CD14-positive monocyte (primary cell): ENCODE measurements around the gene LCE1F. TPM values are rescaled to one million over a fixed set of nuclear protein-coding genes. Genes with fewer than 3 reads are reported as not detected.

Source experiments
- DNase-seq, 3 donors: peaks; one replicate each; pipeline ENCODE4 v3.0.0-alpha.2; 2011 to 2022
- H2AFZ ChIP-seq: 2 replicates; pipeline ENCODE4 v1.6.0; 2012; ENCODE audit warnings: mild to moderate bottlenecking, low read depth, low read length, inconsistent platforms; ENCODE audit not compliant: insufficient read depth, poor library complexity, severe bottlenecking
- H3K27ac ChIP-seq, 2 donors: 1 replicate in 1 of 2; 2 replicates in 1 of 2; pipeline ENCODE4 v1.5.1; 2012 to 2013; ENCODE audit warnings: low read length in 2 of 2, control low read depth in 1 of 2, inconsistent platforms in 1 of 2, low read depth in 1 of 2, mild to moderate bottlenecking in 1 of 2
- H3K27me3 ChIP-seq, 2 donors: one replicate each; pipeline versions ENCODE4 v1.6.0 to v1.6.1; 2011 to 2013; ENCODE audit warnings: low read length in 2 of 2; ENCODE audit not compliant: control insufficient read depth in 2 of 2, insufficient read depth in 2 of 2
- H3K36me3 ChIP-seq, 2 donors: replicated peaks in 1 of 2; 1 replicate in 1 of 2; 2 replicates in 1 of 2; pipeline versions ENCODE4 v1.5.1 to v1.6.1; 2012 to 2013; ENCODE audit warnings: low read length in 2 of 2, control low read depth in 1 of 2, inconsistent platforms in 1 of 2, mild to moderate bottlenecking in 1 of 2; ENCODE audit not compliant: insufficient read depth in 2 of 2, control insufficient read depth in 1 of 2
- H3K4me1 ChIP-seq, 2 donors: 1 replicate in 1 of 2; 2 replicates in 1 of 2; pipeline versions ENCODE4 v1.5.1 to v1.6.1; 2012 to 2013; ENCODE audit warnings: low read length in 2 of 2, control low read depth in 1 of 2, inconsistent platforms in 1 of 2, mild to moderate bottlenecking in 1 of 2, moderate library complexity in 1 of 2; ENCODE audit not compliant: insufficient read depth in 2 of 2, control insufficient read depth in 1 of 2
- H3K4me2 ChIP-seq: replicated peaks from 2 replicates; pipeline ENCODE3; 2012; ENCODE audit warnings: low read length, moderate library complexity, mild to moderate bottlenecking; ENCODE audit not compliant: poor library complexity, severe bottlenecking; ENCODE audit errors: extremely low read depth
- H3K4me3 ChIP-seq, 3 experiments: fragments of 200-600 bp in 1 of 3; sonication (generic) in 1 of 3; replicated peaks in 1 of 3; 1 replicate in 2 of 3; 2 replicates in 1 of 3; pipeline ENCODE4 v1.5.1; 2011 to 2013; ENCODE audit warnings: low read length in 3 of 3, mild to moderate bottlenecking in 3 of 3, control low read depth in 2 of 3, low read depth in 2 of 3, inconsistent platforms in 1 of 3, moderate library complexity in 1 of 3
- H3K79me2 ChIP-seq: 2 replicates; pipeline ENCODE4 v1.6.0; 2012; ENCODE audit warnings: mild to moderate bottlenecking, control low read depth, inconsistent platforms, low read length, moderate library complexity; ENCODE audit not compliant: insufficient read depth
- H3K9ac ChIP-seq: 2 replicates; pipeline ENCODE4 v1.6.0; 2017; ENCODE audit warnings: low read length, mild to moderate bottlenecking; ENCODE audit not compliant: insufficient read depth, poor library complexity, severe bottlenecking
- H3K9me3 ChIP-seq, 2 donors: replicated peaks in 1 of 2; 1 replicate in 1 of 2; 2 replicates in 1 of 2; pipeline versions ENCODE4 v1.5.1 to v1.6.1; 2012 to 2013; ENCODE audit warnings: low read length in 2 of 2, control low read depth in 1 of 2; ENCODE audit not compliant: control insufficient read depth in 1 of 2, insufficient read depth in 1 of 2
- H4K20me1 ChIP-seq: 2 replicates; pipeline ENCODE4 v1.6.0; 2012; ENCODE audit warnings: mild to moderate bottlenecking, low read length, control low read depth, moderate library complexity; ENCODE audit not compliant: insufficient read depth
- H3K27ac Mint-ChIP-seq, 7 donors: one replicate each; pipeline ENCODE4 v1.8.0; 2020; ENCODE audit warnings: mild to moderate bottlenecking in 7 of 7, mixed read lengths in 7 of 7, moderate library complexity in 6 of 7, inconsistent platforms in 2 of 7
- H3K27me3 Mint-ChIP-seq, 3 donors: one replicate each; pipeline ENCODE4 v1.8.0; 2021 to 2022; ENCODE audit warnings: low read depth in 3 of 3, mild to moderate bottlenecking in 3 of 3, mixed read lengths in 3 of 3, moderate library complexity in 3 of 3, inconsistent platforms in 1 of 3
- H3K36me3 Mint-ChIP-seq, 2 donors: one replicate each; pipeline ENCODE4 v1.8.0; 2020; ENCODE audit warnings: mixed read lengths in 2 of 2, inconsistent platforms in 1 of 2, mild to moderate bottlenecking in 1 of 2
- H3K4me1 Mint-ChIP-seq: one replicate; pipeline ENCODE4 v1.8.0; 2020; ENCODE audit warnings: mild to moderate bottlenecking, mixed read lengths
- H3K4me3 Mint-ChIP-seq, 2 donors: one replicate each; pipeline ENCODE4 v1.8.0; 2020; ENCODE audit warnings: mild to moderate bottlenecking in 2 of 2, mixed read lengths in 2 of 2, moderate library complexity in 1 of 2
- H3K9me3 Mint-ChIP-seq, 7 donors: one replicate each; pipeline ENCODE4 v1.8.0; 2020 to 2022; ENCODE audit warnings: mixed read lengths in 7 of 7, mild to moderate bottlenecking in 6 of 7, moderate library complexity in 6 of 7, inconsistent platforms in 2 of 7
- CTCF ChIP-seq: fragments of 200-600 bp; IDR thresholded peaks from one replicate; pipeline ENCODE4 v1.8.0; 2022; ENCODE audit warnings: antibody characterized with exemption, mild to moderate bottlenecking
- WGBS: methylation state at CpG from one replicate; pipeline ENCODE4 v1.1.5; 2013; ENCODE audit warnings: missing lambda C conversion rate; ENCODE audit not compliant: insufficient coverage; 5-methylcytosine and 5-hydroxymethylcytosine counted together
- intact Hi-C, 2 donors: fragments of 100-400 bp; cut with micrococcal nuclease; formaldehyde crosslinking; loops; one replicate each; pipeline versions ENCODE4 v1.15.0 to v1.15.1; 2023
- polyA plus RNA-seq, 3 donors: library from polyadenylated mRNA; depleted of rRNA in 1 of 3; unstranded in 2 of 3; stranded (reverse) in 1 of 3; fragments of 300-500 nt in 2 of 3; fragments of >200 nt in 1 of 3; fragmentation: Illumina TruSeq in 2 of 3; gene quantifications; 1 replicate in 2 of 3; 2 replicates in 1 of 3; pipeline ENCODE4 v1.2.3, GENCODE V29; 2012 to 2021

LCE1F gene
- polyA plus RNA-seq, 3 donors, result not detected

DNA sequence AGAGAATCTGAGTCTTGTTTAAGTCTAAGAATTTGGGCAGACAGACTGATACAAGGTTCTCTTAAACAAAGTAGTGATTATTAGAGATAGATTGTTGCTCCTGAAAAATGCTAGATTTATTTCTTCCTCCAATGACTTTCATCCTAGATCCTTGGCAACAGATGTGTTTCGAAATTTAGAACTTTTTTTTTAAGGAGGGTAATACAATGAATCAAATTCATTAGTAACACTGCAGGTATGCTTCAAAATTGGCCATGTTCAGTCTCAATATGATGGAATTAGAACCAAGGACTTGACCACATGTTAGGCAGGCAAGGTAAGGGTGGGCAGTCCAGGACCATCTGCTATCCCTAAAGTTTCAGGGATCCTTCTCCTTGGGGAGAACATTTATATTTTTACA, 4.5 kb upstream of the LCE1F start:
- DNase-seq, result no peak
- Mint-ChIP-seq H3K27ac (no peak overlapping the region), H3K4me1 (no peaks in the 10 kb centered on the region), H3K9me3 (peaks cover 2 to 11% (median 6%) of the 10 kb centered on the region in 7 donors), H3K4me3 (no peak overlapping the region), H3K27me3 (peaks cover 0 to 8% (median 7%) of the 10 kb centered on the region in 3 donors), H3K36me3 (no peaks in the 10 kb centered on the region)
- H3K4me2 ChIP-seq, result no peak overlapping the region
- no peaks in the 10 kb centered on the region for H3K79me2 ChIP-seq
- H3K27ac ChIP-seq, result no peak overlapping the region
- H3K4me3 ChIP-seq, result no peak overlapping the region
- H3K9ac ChIP-seq, result no peak overlapping the region
- H4K20me1 ChIP-seq, result no peaks in the 10 kb centered on the region
- H2AFZ ChIP-seq, result no peak overlapping the region
- H3K9me3 ChIP-seq, result no peaks in the 10 kb centered on the region
- no peaks in the 10 kb centered on the region for H3K27me3 ChIP-seq
- H3K36me3 ChIP-seq, result no peaks in the 10 kb centered on the region
- TF ChIP-seq CTCF, result no peak
- intact Hi-C loops, result no loop called here
- H3K4me1 ChIP-seq, result no peaks in the 10 kb centered on the region
- WGBS, result no CpG with 5 or more reads among the region's 1 CpG

GRCh38 chr1:152776361-152776760, 1.4 kb downstream of the LCE1F start:
- Mint-ChIP-seq H3K9me3 (peaks cover 2 to 7% (median 5%) of the 10 kb centered on the region in 7 donors), H3K27ac (peak overlapping the region in 1 of 7 donors; percentile 73), H3K27me3 (peaks cover 4 to 12% (median 8%) of the 10 kb centered on the region in 3 donors), H3K36me3 (no peaks in the 10 kb centered on the region), H3K4me1 (no peaks in the 10 kb centered on the region), H3K4me3 (no peak overlapping the region)
- Histone ChIP-seq H3K4me2 (no peak overlapping the region), H2AFZ (no peak overlapping the region), H3K4me1 (no peaks in the 10 kb centered on the region), H3K27me3 (peaks cover 0 to 2% of the 10 kb centered on the region in 2 donors), H3K36me3 (no peaks in the 10 kb centered on the region), H3K27ac (no peak overlapping the region), H4K20me1 (no peaks in the 10 kb centered on the region), H3K79me2 (no peaks in the 10 kb centered on the region), H3K9ac (no peak overlapping the region), H3K4me3 (no peak overlapping the region), H3K9me3 (no peaks in the 10 kb centered on the region)
- WGBS, result 90% methylated on average over 11 of the region's 11 CpGs
- DNase-seq, result no peak
- intact Hi-C loops, result no loop called here
- no peak for TF ChIP-seq CTCF
